Right lobe of liver (tissue), 6 donors: ENCODE results near the gene ZCCHC17. TPM values are rescaled to one million over a fixed set of nuclear protein-coding genes. Genes with fewer than 3 reads are reported as not detected.

Experiments
- ATAC-seq, 4 donors: fragments of 200-7000 bp; cut with Tn5 transposase; one replicate each; pipeline ENCODE4 v1.9.1; 2020; ENCODE audit warnings: mild to moderate bottlenecking in 4 of 4, moderate library complexity in 4 of 4
- DNase-seq, 3 donors: peaks; one replicate each; pipeline ENCODE4 v3.0.0-alpha.2; 2020
- H3K27ac ChIP-seq, 3 donors: fragments of 200-600 bp; one replicate each; pipeline ENCODE4 v1.8.0; 2022
- H3K27me3 ChIP-seq, 2 donors: fragments of 200-600 bp; one replicate each; pipeline ENCODE4 v1.8.0; 2022
- H3K36me3 ChIP-seq, 4 donors: fragments of 200-600 bp; sonication (generic) in 1 of 4; one replicate each; pipeline versions ENCODE4 v1.5.1 to v1.8.0; 2017 to 2022; ENCODE audit warnings: control low read depth in 1 of 4
- H3K4me1 ChIP-seq, 4 donors: fragments of 200-600 bp; sonication (generic) in 1 of 4; one replicate each; pipeline versions ENCODE4 v1.5.1 to v1.8.0; 2017 to 2022; ENCODE audit warnings: control low read depth in 1 of 4
- H3K4me3 ChIP-seq, 3 donors: fragments of 200-600 bp; one replicate each; pipeline ENCODE4 v1.8.0; 2022
- H3K9me3 ChIP-seq, 4 donors: fragments of 200-600 bp; sonication (generic) in 1 of 4; one replicate each; pipeline versions ENCODE4 v1.5.1 to v1.8.0; 2017 to 2022; ENCODE audit warnings: control low read depth in 1 of 4
- POLR2A ChIP-seq: fragments of 450-650 bp; IDR thresholded peaks from one replicate; pipeline ENCODE4 v1.6.1; 2017; ENCODE audit warnings: antibody characterized with exemption, mild to moderate bottlenecking
- WGBS: methylation state at CpG from one replicate; pipeline ENCODE4 v1.1.6; 2018; ENCODE audit warnings: low coverage, low lambda C conversion rate; ENCODE audit not compliant: insufficient coverage; ENCODE audit errors: missing lambda C conversion rate; 5-methylcytosine and 5-hydroxymethylcytosine counted together
- intact Hi-C, 2 donors: fragments of 100-400 bp; cut with DNase I; formaldehyde crosslinking; loops; one replicate each; pipeline versions ENCODE4 v1.11.2 to v1.14.1; 2022
- total RNA-seq, 6 experiments: library from RNA; depleted of rRNA in 2 of 6; stranded (reverse); fragments of >200 nt in 2 of 6; fragmentation: NEBNext Ultra II Directional in 3 of 6; extraction: Animal tissue kit (Norgen Biotek cat#: 25700) in 3 of 6; gene quantifications; one replicate each; pipeline versions ENCODE4 v1.1.0 to v1.2.4, GENCODE V29; 2016 to 2023
- TF ChIP-seq, protein P1 (sequence below), 4 donors: fragments of 200-600 bp in 3 of 4; fragments of 450-650 bp in 1 of 4; IDR thresholded peaks; one replicate each; pipeline versions ENCODE4 v1.5.1 to v1.8.0; 2016 to 2022; ENCODE audit warnings: antibody characterized with exemption in 4 of 4, mild to moderate bottlenecking in 2 of 4
- donor health status: DM: no; HTN: yes; CAD: no.
- donor health status: DM: no; HTN: no; CAD: no.
- donor health status: DM: no; HTN: no; CAD: no.
- donor health status: DM: no; HTN: yes; CAD: no.
- donor health status: DM: no; HTN: yes; CAD: no.

ZCCHC17 gene
- total RNA-seq, 6 experiments from 2014 or later: 6.3 to 9.9 (median 7.3) TPM

DNA sequence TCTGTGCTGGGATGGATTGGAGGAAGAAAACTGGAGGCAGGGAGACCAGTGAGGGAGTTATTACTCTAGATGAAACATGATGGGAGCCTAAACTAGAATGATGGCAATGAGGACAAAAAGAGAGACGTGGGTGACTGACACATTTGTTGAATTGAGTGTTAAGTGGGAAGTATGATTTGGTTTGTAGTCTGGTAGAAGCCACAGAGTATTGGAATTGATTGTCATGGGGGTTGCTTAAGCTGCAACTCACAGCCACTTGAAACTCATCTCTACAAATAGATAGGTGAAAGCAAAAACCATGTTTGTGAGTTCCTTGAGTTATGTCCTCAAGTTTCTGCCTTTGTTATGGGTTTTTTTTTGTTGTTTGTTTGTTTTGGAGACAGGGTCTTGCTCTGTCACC lies 47.7 kb downstream of the ZCCHC17 start:
- ATAC-seq: no peak
- TF ChIP-seq POLR2A: no peak
- TF ChIP-seq, protein P1, sequence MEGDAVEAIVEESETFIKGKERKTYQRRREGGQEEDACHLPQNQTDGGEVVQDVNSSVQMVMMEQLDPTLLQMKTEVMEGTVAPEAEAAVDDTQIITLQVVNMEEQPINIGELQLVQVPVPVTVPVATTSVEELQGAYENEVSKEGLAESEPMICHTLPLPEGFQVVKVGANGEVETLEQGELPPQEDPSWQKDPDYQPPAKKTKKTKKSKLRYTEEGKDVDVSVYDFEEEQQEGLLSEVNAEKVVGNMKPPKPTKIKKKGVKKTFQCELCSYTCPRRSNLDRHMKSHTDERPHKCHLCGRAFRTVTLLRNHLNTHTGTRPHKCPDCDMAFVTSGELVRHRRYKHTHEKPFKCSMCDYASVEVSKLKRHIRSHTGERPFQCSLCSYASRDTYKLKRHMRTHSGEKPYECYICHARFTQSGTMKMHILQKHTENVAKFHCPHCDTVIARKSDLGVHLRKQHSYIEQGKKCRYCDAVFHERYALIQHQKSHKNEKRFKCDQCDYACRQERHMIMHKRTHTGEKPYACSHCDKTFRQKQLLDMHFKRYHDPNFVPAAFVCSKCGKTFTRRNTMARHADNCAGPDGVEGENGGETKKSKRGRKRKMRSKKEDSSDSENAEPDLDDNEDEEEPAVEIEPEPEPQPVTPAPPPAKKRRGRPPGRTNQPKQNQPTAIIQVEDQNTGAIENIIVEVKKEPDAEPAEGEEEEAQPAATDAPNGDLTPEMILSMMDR (IDR thresholded peaks at IDR 0.05): no peak

DNA sequence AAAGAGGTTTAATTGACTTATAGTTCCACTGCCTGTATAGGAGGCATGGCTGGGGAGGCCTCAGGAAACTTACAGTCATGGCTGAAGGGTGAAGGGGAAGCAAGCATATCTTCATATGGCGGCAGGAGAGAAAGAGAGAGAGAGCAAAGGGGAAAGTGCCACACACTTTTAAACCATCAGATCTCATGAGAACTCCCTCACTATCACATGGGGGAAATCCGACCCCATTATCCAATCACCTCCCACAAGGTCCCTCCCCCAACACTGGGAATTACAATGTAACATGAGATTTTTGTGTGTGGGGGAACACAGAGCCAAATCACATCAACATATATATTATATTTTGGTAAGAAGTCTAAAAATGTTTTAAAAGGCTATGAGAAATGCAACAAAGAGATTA lies 48.8 kb downstream of the ZCCHC17 start:
- WGBS: 81% methylated on average over 2 of the region's 2 CpGs
- TF ChIP-seq, protein P1 (IDR thresholded peaks at IDR 0.05): no peak
- TF ChIP-seq POLR2A: no peak
- H3K36me3 ChIP-seq: peaks cover 0 to 16% (median 0%) of the 10 kb centered on the region in 4 donors
- no peak overlapping the region for H3K4me3 ChIP-seq
- ATAC-seq (no peak), DNase-seq (no peak)
- no peaks in the 10 kb centered on the region for H3K9me3 ChIP-seq
- no peaks in the 10 kb centered on the region for H3K27me3 ChIP-seq
- H3K4me1 ChIP-seq: no peaks in the 10 kb centered on the region
- intact Hi-C loops: no loop called here
- no peak overlapping the region for H3K27ac ChIP-seq

More for the DNA sequence above, 47.7 kb downstream of the ZCCHC17 start:
- H3K27me3 ChIP-seq: no peaks in the 10 kb centered on the region
- no peak overlapping the region for H3K27ac ChIP-seq
- no peaks in the 10 kb centered on the region for H3K4me1 ChIP-seq
- peaks cover 0 to 11% (median 0%) of the 10 kb centered on the region in 4 donors for H3K36me3 ChIP-seq
- no peak overlapping the region for H3K4me3 ChIP-seq
- no peaks in the 10 kb centered on the region for H3K9me3 ChIP-seq
- intact Hi-C loops: no loop called here
- DNase-seq: no peak
- WGBS: 83% methylated on average over 1 of the region's 1 CpG

DNA sequence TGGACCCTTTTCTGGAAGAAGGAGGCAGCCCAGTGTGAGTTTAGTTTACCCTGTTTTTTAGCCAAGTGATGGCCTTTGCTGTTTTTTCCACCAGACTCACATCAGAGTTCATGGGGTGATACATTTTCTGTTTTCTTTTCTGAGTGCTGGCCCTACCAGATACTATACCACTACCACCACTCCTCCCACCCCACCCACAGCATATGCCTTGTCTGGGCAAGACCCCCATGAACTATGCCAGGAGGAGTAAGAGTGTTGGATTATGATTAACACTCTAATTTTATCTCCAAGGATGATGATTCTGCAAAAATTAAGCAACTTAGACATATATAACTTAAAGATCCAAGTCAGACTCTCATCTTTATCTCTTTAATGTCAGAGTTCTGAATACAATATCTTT lies 50.0 kb downstream of the ZCCHC17 start:
- TF ChIP-seq, protein P1 (IDR thresholded peaks at IDR 0.05): no peak
- no peak for TF ChIP-seq POLR2A
- Histone ChIP-seq H3K9me3 (no peaks in the 10 kb centered on the region), H3K27me3 (no peaks in the 10 kb centered on the region), H3K4me1 (no peaks in the 10 kb centered on the region), H3K36me3 (peaks cover 0 to 16% (median 0%) of the 10 kb centered on the region in 4 donors), H3K4me3 (no peak overlapping the region), H3K27ac (no peak overlapping the region)
- DNase-seq: no peak
- ATAC-seq: no peak
- intact Hi-C loops: no loop called here

DNA sequence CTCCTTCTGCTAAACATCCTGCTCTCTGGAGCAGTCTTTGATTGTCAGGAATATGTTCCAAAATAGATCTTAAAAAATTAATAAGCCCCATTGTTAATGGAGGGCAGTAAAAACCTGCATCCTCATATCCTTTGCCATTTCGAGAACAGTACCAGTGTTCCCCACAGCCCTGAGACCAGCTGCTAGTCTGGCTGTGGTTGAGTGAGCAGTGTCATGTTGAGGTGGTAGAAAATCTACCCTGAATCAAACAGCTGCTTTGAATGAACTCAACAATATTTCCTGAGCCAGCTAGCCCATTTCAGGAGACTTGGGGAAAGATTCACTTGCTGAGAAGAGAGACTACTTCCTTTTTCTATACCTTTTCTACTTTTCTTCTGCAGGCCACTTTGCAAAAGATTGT lies 51.6 kb downstream of the ZCCHC17 start:
- peaks cover 0 to 16% (median 0%) of the 10 kb centered on the region in 4 donors for H3K36me3 ChIP-seq
- ATAC-seq: no peak
- no peak overlapping the region for H3K27ac ChIP-seq
- H3K9me3 ChIP-seq: no peaks in the 10 kb centered on the region
- no peaks in the 10 kb centered on the region for H3K27me3 ChIP-seq
- intact Hi-C loops: no loop called here
- WGBS: 90% methylated on average over 1 of the region's 1 CpG
- H3K4me3 ChIP-seq: no peak overlapping the region
- no peak for DNase-seq
- no peak for TF ChIP-seq POLR2A
- TF ChIP-seq, protein P1 (IDR thresholded peaks at IDR 0.05): no peak
- H3K4me1 ChIP-seq: no peaks in the 10 kb centered on the region

DNA sequence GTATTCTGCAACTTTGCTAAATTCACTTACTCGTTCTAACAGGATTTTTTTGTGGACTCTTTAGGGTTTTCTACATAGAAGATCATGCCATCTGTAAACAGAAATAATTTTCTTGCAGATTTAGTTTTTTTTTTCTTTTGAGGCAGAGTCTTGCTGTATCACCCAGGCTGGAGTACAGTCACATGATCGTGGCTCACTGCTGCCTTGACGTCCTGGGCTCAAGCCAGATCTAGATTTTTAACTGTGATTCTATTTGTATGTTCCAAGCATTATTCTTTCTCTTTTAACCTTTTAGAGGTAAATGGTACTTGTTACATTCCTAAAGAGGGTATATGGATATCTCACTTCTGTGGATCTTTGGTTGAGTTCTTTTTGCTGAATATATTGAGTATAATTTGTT lies 57.5 kb downstream of the ZCCHC17 start:
- Histone ChIP-seq H3K4me1 (no peaks in the 10 kb centered on the region), H3K27ac (no peak overlapping the region), H3K9me3 (no peaks in the 10 kb centered on the region), H3K27me3 (no peaks in the 10 kb centered on the region), H3K4me3 (no peak overlapping the region), H3K36me3 (peaks cover 0 to 7% (median 0%) of the 10 kb centered on the region in 4 donors)
- no peak for TF ChIP-seq POLR2A
- TF ChIP-seq, protein P1 (IDR thresholded peaks at IDR 0.05): no peak
- no peak for ATAC-seq
- DNase-seq: no peak
- 64% methylated on average over 3 of the region's 3 CpGs for WGBS
- intact Hi-C loops: no loop called here
